Measurements from ENCODE around the gene ALX4.

ALX4 gene

GRCh38 chr11:44305026-44305469 is 4.9 kb downstream of the ALX4 start:
- peaks cover 96% of the 10 kb centered on the region for H3K27me3 ChIP-seq (ENCODE audit: insufficient read depth, insufficient read length)
- peaks cover 25% of the 10 kb centered on the region for H3K4me1 ChIP-seq (ENCODE audit: insufficient read depth, insufficient read length)
- no peaks in the 10 kb centered on the region for H3K36me3 ChIP-seq (ENCODE audit: insufficient read depth, insufficient read length, low read length)
- H3K4me3 ChIP-seq (ENCODE audit: insufficient read length, low read depth) = peak overlapping the region; percentile 20
- no peak for DNase-seq (ENCODE audit: low read depth, low spot score)
- TF ChIP-seq YY1 (IDR thresholded peaks at IDR 0.05; ENCODE audit: insufficient read depth, insufficient read length) (no peak), SUZ12 (IDR thresholded peaks at IDR 0.05; ENCODE audit: extremely low read depth, insufficient read depth, insufficient read length) (no peak), ZNF274 (IDR thresholded peaks at IDR 0.05; ENCODE audit: low read depth, low read length) (no peak)
- H3K9ac ChIP-seq (ENCODE audit: insufficient read length, low read depth) = no peak overlapping the region
- H3K9me3 ChIP-seq (ENCODE audit: insufficient read depth, low read length) = no peaks in the 10 kb centered on the region

- Histone ChIP-seq H3K9me3 (ENCODE audit: insufficient read depth, low read length) (no peaks in the 10 kb centered on the region), H3K4me3 (ENCODE audit: insufficient read length, low read depth) (peak overlapping the region; percentile 20), H3K27me3 (ENCODE audit: insufficient read depth, insufficient read length) (peaks cover 90% of the 10 kb centered on the region), H3K9ac (ENCODE audit: insufficient read length, low read depth) (peak overlapping the region; percentile 27), H3K36me3 (ENCODE audit: insufficient read depth, insufficient read length, low read length) (no peaks in the 10 kb centered on the region), H3K4me1 (ENCODE audit: insufficient read depth, insufficient read length) (peaks cover 25% of the 10 kb centered on the region)
- DNase-seq (ENCODE audit: low read depth, low spot score) = peak; percentile 43
- no peak for TF ChIP-seq YY1 (IDR thresholded peaks at IDR 0.05; ENCODE audit: insufficient read depth, insufficient read length)
- TF ChIP-seq SUZ12 (IDR thresholded peaks at IDR 0.05; ENCODE audit: extremely low read depth, insufficient read depth, insufficient read length) = peak; percentile 50
- TF ChIP-seq ZNF274 (IDR thresholded peaks at IDR 0.05; ENCODE audit: low read depth, low read length) = no peak
Observed at GRCh38 chr11:44304091-44305025, 5.6 kb downstream of the ALX4 start.

GRCh38 chr11:44303401-44303938 is 6.5 kb downstream of the ALX4 start:
- Histone ChIP-seq H3K27me3 (ENCODE audit: insufficient read depth, insufficient read length) (peaks cover 82% of the 10 kb centered on the region), H3K4me1 (ENCODE audit: insufficient read depth, insufficient read length) (peaks cover 23% of the 10 kb centered on the region), H3K4me3 (ENCODE audit: insufficient read length, low read depth) (no peak overlapping the region), H3K36me3 (ENCODE audit: insufficient read depth, insufficient read length, low read length) (no peaks in the 10 kb centered on the region), H3K9me3 (ENCODE audit: insufficient read depth, low read length) (no peaks in the 10 kb centered on the region), H3K9ac (ENCODE audit: insufficient read length, low read depth) (no peak overlapping the region)
- no peak for DNase-seq (ENCODE audit: low read depth, low spot score)
- TF ChIP-seq YY1 (IDR thresholded peaks at IDR 0.05; ENCODE audit: insufficient read depth, insufficient read length) (no peak), ZNF274 (IDR thresholded peaks at IDR 0.05; ENCODE audit: low read depth, low read length) (no peak), SUZ12 (IDR thresholded peaks at IDR 0.05; ENCODE audit: extremely low read depth, insufficient read depth, insufficient read length) (no peak)

GRCh38 chr11:44301564-44302271 is 8.2 kb downstream of the ALX4 start:
- H3K4me1 ChIP-seq (ENCODE audit: insufficient read depth, insufficient read length) = peaks cover 21% of the 10 kb centered on the region
- DNase-seq (ENCODE audit: low read depth, low spot score) = no peak

GRCh38 chr11:44300844-44301563 is 8.9 kb downstream of the ALX4 start:
- Histone ChIP-seq H3K36me3 (ENCODE audit: insufficient read depth, insufficient read length, low read length) (no peaks in the 10 kb centered on the region), H3K27me3 (ENCODE audit: insufficient read depth, insufficient read length) (peaks cover 58% of the 10 kb centered on the region), H3K4me1 (ENCODE audit: insufficient read depth, insufficient read length) (peaks cover 21% of the 10 kb centered on the region), H3K9ac (ENCODE audit: insufficient read length, low read depth) (no peak overlapping the region), H3K9me3 (ENCODE audit: insufficient read depth, low read length) (no peaks in the 10 kb centered on the region), H3K4me3 (ENCODE audit: insufficient read length, low read depth) (no peak overlapping the region)
- no peak for DNase-seq (ENCODE audit: low read depth, low spot score)
- TF ChIP-seq SUZ12 (IDR thresholded peaks at IDR 0.05; ENCODE audit: extremely low read depth, insufficient read depth, insufficient read length) = no peak
- no peak for TF ChIP-seq ZNF274 (IDR thresholded peaks at IDR 0.05; ENCODE audit: low read depth, low read length)
- TF ChIP-seq YY1 (IDR thresholded peaks at IDR 0.05; ENCODE audit: insufficient read depth, insufficient read length) = no peak

More at GRCh38 chr11:44301564-44302271, 8.2 kb downstream of the ALX4 start:
- H3K4me3 ChIP-seq (ENCODE audit: insufficient read length, low read depth) = no peak overlapping the region
- H3K9me3 ChIP-seq (ENCODE audit: insufficient read depth, low read length) = no peaks in the 10 kb centered on the region
- TF ChIP-seq SUZ12 (IDR thresholded peaks at IDR 0.05; ENCODE audit: extremely low read depth, insufficient read depth, insufficient read length) (no peak), ZNF274 (IDR thresholded peaks at IDR 0.05; ENCODE audit: low read depth, low read length) (no peak), YY1 (IDR thresholded peaks at IDR 0.05; ENCODE audit: insufficient read depth, insufficient read length) (no peak)
- no peaks in the 10 kb centered on the region for H3K36me3 ChIP-seq (ENCODE audit: insufficient read depth, insufficient read length, low read length)
- peaks cover 65% of the 10 kb centered on the region for H3K27me3 ChIP-seq (ENCODE audit: insufficient read depth, insufficient read length)
- H3K9ac ChIP-seq (ENCODE audit: insufficient read length, low read depth) = no peak overlapping the region

- DNase-seq (ENCODE audit: low read depth, low spot score) = no peak
- Histone ChIP-seq H3K9me3 (ENCODE audit: insufficient read depth, low read length) (no peaks in the 10 kb centered on the region), H3K9ac (ENCODE audit: insufficient read length, low read depth) (no peak overlapping the region), H3K27me3 (ENCODE audit: insufficient read depth, insufficient read length) (peaks cover 36% of the 10 kb centered on the region), H3K36me3 (ENCODE audit: insufficient read depth, insufficient read length, low read length) (no peaks in the 10 kb centered on the region), H3K4me3 (ENCODE audit: insufficient read length, low read depth) (no peak overlapping the region), H3K4me1 (ENCODE audit: insufficient read depth, insufficient read length) (peaks cover 19% of the 10 kb centered on the region)
- TF ChIP-seq YY1 (IDR thresholded peaks at IDR 0.05; ENCODE audit: insufficient read depth, insufficient read length) (no peak), ZNF274 (IDR thresholded peaks at IDR 0.05; ENCODE audit: low read depth, low read length) (no peak), SUZ12 (IDR thresholded peaks at IDR 0.05; ENCODE audit: extremely low read depth, insufficient read depth, insufficient read length) (no peak)
Observed at GRCh38 chr11:44298862-44299261, 11.1 kb downstream of the ALX4 start.

Data from NT2/D1 (cell line).